ENCODE results near the gene ITGA11.

GRCh38 chr15:68305420-68305871 lies 126.5 kb downstream of the ITGA11 start:
- TF ChIP-seq CTCF (IDR thresholded peaks at IDR 0.05) (no peak), ZFX (IDR thresholded peaks at IDR 0.05; ENCODE audit: borderline replicate concordance) (no peak)
